ENCODE data around the gene NAA80.

- no peak for TF ChIP-seq CTCF (IDR thresholded peaks at IDR 0.05)
- no peak for TF ChIP-seq EZH2 (IDR thresholded peaks at IDR 0.05)
Measured at GRCh38 chr3:50286322-50287227, 12.6 kb downstream of the NAA80 start.
